Neural cell (in vitro differentiated cells): ENCODE results near the gene SREBF1. TPM values are rescaled to one million over a fixed set of nuclear protein-coding genes. Genes with fewer than 3 reads are reported as not detected.
A peak's percentile ranks its signal among the peaks of the same experiment; 100 is the strongest.

Experiments used
- H2AFZ ChIP-seq: fragments of 200-600, 300-800 bp; sonication (generic), shearing (Covaris generic); 2 replicates; pipeline ENCODE4 v1.6.0; 2014; ENCODE audit warnings: low read depth, mild to moderate bottlenecking, antibody characterized with exemption, low read length, moderate library complexity
- H3F3A ChIP-seq: fragments of 200-600 bp; shearing (Covaris generic); 2 replicates; pipeline ENCODE4 v1.6.1; 2016; ENCODE audit warnings: mild to moderate bottlenecking, moderate library complexity, mixed read lengths, antibody characterized with exemption, low read length; ENCODE audit not compliant: insufficient read depth, poor library complexity, severe bottlenecking
- H3K27ac ChIP-seq: fragments of 200-600, 300-800 bp; sonication (generic), shearing (Covaris generic); 2 replicates; pipeline ENCODE4 v1.5.1; 2014; ENCODE audit warnings: mild to moderate bottlenecking, low read length, moderate library complexity
- H3K27me3 ChIP-seq: fragments of 300-800, 200-600 bp; sonication (generic), shearing (Covaris generic); 2 replicates; pipeline ENCODE4 v1.6.0; 2014; ENCODE audit warnings: mild to moderate bottlenecking, low read depth, low read length, moderate library complexity; ENCODE audit not compliant: insufficient read depth
- H3K36me3 ChIP-seq: fragments of 300-800, 200-600 bp; sonication (generic), shearing (Covaris generic); 2 replicates; pipeline ENCODE4 v1.5.1; 2014; ENCODE audit warnings: mild to moderate bottlenecking, antibody characterized with exemption, low read length, moderate library complexity; ENCODE audit not compliant: insufficient read depth
- H3K4me2 ChIP-seq: fragments of 300-800, 200-600 bp; sonication (generic), shearing (Covaris generic); 2 replicates; pipeline ENCODE4 v1.6.0; 2014; ENCODE audit warnings: mild to moderate bottlenecking, low read length
- H3K4me3 ChIP-seq: fragments of 300-800, 200-600 bp; sonication (generic), shearing (Covaris generic); 2 replicates; pipeline ENCODE4 v1.5.1; 2014; ENCODE audit warnings: mild to moderate bottlenecking, low read length, moderate library complexity
- H3K79me2 ChIP-seq: fragments of 200-600 bp; shearing (Covaris generic); replicated peaks from 2 replicates; pipeline ENCODE4 v1.6.0; 2014; ENCODE audit warnings: mild to moderate bottlenecking, low read length, moderate library complexity; ENCODE audit not compliant: insufficient read depth
- H3K9ac ChIP-seq: fragments of 300-800, 200-600 bp; sonication (generic), shearing (Covaris generic); 2 replicates; pipeline ENCODE4 v1.6.1; 2016; ENCODE audit warnings: mild to moderate bottlenecking, low read length, mixed read lengths
- H3K9me2 ChIP-seq: fragments of 200-600 bp; shearing (Covaris generic); 2 replicates; pipeline ENCODE4 v1.6.1; 2016; ENCODE audit warnings: mild to moderate bottlenecking, low read length, mixed read lengths; ENCODE audit not compliant: insufficient read depth
- H3K9me3 ChIP-seq: fragments of 200-600, 300-800 bp; sonication (generic), shearing (Covaris generic); 2 replicates; pipeline ENCODE4 v1.6.1; 2016; ENCODE audit warnings: mild to moderate bottlenecking, mixed run types, low read length, moderate library complexity, mixed read lengths
- H4K20me1 ChIP-seq: fragments of 200-600 bp; shearing (Covaris generic); 2 replicates; pipeline ENCODE4 v1.6.1; 2016; ENCODE audit warnings: mild to moderate bottlenecking, mixed run types; ENCODE audit not compliant: insufficient read depth
- EP300 ChIP-seq: fragments of 450-650 bp; conservative IDR thresholded peaks from 2 replicates; pipeline ENCODE4 v1.6.1; 2014; ENCODE audit warnings: antibody characterized with exemption, mild to moderate bottlenecking, moderate library complexity; ENCODE audit not compliant: poor library complexity, severe bottlenecking
- EZH2 ChIP-seq: fragments of 200-600, 300-800 bp; shearing (Covaris generic), sonication (generic); IDR thresholded peaks from 2 replicates; pipeline ENCODE4 v1.6.1; 2014; ENCODE audit warnings: antibody characterized with exemption, low read length, borderline replicate concordance, mild to moderate bottlenecking; ENCODE audit not compliant: insufficient read depth, poor library complexity, severe bottlenecking
- MXI1 ChIP-seq: fragments of 450-650 bp; conservative IDR thresholded peaks from 2 replicates; pipeline ENCODE4 v1.6.1; 2014; ENCODE audit warnings: antibody characterized with exemption, mild to moderate bottlenecking; ENCODE audit not compliant: poor library complexity, severe bottlenecking
- POLR2AphosphoS5 ChIP-seq: IDR thresholded peaks from 2 replicates; pipeline ENCODE4 v1.6.1; 2012
- RAD21 ChIP-seq: fragments of 450-650 bp; conservative IDR thresholded peaks from 2 replicates; pipeline ENCODE4 v1.6.1; 2014; ENCODE audit warnings: antibody characterized with exemption, mild to moderate bottlenecking, moderate library complexity
- SMC3 ChIP-seq: fragments of 450-650 bp; conservative IDR thresholded peaks from 2 replicates; pipeline ENCODE4 v1.6.1; 2014; ENCODE audit warnings: antibody characterized with exemption, mild to moderate bottlenecking, moderate library complexity; ENCODE audit not compliant: poor library complexity
- TAF1 ChIP-seq: IDR thresholded peaks from 2 replicates; pipeline ENCODE4 v1.6.1; 2012; ENCODE audit warnings: low read depth
- polyA plus RNA-seq: library from polyadenylated mRNA; depleted of rRNA; stranded (reverse); fragments of >200 nt; gene quantifications from 2 replicates; pipeline ENCODE4 v1.2.3, GENCODE V29; 2014
- TF ChIP-seq, protein P1 (sequence below): IDR thresholded peaks from 2 replicates; pipeline ENCODE4 v1.6.1; 2012; ENCODE audit warnings: borderline replicate concordance
- TF ChIP-seq, protein P2 (sequence below): fragments of 450-650 bp; IDR thresholded peaks from 2 replicates; pipeline ENCODE4 v1.5.1; 2014; ENCODE audit warnings: antibody characterized with exemption, mild to moderate bottlenecking, moderate library complexity; ENCODE audit not compliant: poor library complexity, severe bottlenecking

Gene SREBF1
- polyA plus RNA-seq, 1 donor from 2014 or later = 22.5 TPM

DNA sequence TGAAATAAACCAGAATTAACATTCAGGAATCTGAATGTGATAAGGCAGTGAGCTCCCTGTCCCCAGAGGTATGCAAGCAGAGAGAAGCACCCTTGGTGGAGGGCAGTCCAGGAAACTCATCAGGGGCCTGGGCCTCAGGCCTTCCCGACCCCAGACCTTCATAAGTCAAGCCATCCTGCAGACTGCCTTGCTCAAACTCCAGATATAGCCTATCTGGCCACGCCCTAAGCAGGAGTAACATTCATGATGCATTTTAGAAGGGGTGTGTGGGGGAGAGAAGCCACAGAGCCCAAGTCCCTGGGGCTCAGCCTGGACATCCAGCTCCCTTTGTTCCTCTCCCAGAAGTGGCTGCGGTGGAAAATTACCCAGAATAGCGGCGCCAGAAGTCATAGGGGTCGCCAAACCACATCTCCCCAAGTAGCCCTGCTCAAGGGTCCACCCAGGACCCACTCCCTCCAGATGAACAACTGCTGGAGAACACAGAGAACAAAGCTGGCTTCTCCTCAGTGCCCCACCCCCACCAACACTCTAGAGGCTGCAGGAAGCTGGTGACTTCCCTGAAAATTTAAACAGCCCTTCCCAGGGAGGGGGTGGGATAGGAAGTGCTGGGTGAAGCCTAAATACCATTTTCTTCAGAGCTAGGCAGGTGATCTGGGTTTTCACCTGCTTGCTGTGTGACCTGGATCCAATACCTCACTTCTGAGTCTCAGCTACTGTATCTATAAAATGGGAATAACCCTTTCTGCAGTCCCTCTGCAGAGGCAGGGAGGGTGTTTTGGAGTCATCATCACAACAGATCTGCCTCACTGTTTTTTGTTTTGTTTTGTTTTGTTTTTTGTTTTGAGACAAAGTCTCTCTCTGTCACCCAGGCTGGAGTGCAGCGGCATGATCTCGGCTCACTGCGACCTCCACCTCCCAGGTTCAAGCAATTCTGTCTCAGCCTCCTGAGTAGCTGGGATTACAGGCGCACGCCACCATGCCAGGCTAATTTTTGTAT, 1.5 kb upstream of the SREBF1 start:
- Histone ChIP-seq H3K4me3 (no peak overlapping the region), H3K36me3 (no peaks in the 10 kb centered on the region), H3K27ac (no peak overlapping the region), H2AFZ (no peak overlapping the region), H3K79me2 (peaks cover 7% of the 10 kb centered on the region), H3K4me2 (no peak overlapping the region), H4K20me1 (no peaks in the 10 kb centered on the region), H3K27me3 (no peaks in the 10 kb centered on the region), H3F3A (no peaks in the 10 kb centered on the region), H3K9ac (no peak overlapping the region), H3K9me3 (no peaks in the 10 kb centered on the region), H3K9me2 (no peaks in the 10 kb centered on the region)
- TF ChIP-seq EP300 = no peak
- TF ChIP-seq POLR2AphosphoS5 = no peak
- TF ChIP-seq EZH2 = no peak
- no peak for TF ChIP-seq SMC3
- TF ChIP-seq MXI1 = no peak
- TF ChIP-seq RAD21 = no peak
- TF ChIP-seq TAF1 = no peak
- TF ChIP-seq, protein P1, sequence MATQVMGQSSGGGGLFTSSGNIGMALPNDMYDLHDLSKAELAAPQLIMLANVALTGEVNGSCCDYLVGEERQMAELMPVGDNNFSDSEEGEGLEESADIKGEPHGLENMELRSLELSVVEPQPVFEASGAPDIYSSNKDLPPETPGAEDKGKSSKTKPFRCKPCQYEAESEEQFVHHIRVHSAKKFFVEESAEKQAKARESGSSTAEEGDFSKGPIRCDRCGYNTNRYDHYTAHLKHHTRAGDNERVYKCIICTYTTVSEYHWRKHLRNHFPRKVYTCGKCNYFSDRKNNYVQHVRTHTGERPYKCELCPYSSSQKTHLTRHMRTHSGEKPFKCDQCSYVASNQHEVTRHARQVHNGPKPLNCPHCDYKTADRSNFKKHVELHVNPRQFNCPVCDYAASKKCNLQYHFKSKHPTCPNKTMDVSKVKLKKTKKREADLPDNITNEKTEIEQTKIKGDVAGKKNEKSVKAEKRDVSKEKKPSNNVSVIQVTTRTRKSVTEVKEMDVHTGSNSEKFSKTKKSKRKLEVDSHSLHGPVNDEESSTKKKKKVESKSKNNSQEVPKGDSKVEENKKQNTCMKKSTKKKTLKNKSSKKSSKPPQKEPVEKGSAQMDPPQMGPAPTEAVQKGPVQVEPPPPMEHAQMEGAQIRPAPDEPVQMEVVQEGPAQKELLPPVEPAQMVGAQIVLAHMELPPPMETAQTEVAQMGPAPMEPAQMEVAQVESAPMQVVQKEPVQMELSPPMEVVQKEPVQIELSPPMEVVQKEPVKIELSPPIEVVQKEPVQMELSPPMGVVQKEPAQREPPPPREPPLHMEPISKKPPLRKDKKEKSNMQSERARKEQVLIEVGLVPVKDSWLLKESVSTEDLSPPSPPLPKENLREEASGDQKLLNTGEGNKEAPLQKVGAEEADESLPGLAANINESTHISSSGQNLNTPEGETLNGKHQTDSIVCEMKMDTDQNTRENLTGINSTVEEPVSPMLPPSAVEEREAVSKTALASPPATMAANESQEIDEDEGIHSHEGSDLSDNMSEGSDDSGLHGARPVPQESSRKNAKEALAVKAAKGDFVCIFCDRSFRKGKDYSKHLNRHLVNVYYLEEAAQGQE = no peak
- TF ChIP-seq, protein P2, sequence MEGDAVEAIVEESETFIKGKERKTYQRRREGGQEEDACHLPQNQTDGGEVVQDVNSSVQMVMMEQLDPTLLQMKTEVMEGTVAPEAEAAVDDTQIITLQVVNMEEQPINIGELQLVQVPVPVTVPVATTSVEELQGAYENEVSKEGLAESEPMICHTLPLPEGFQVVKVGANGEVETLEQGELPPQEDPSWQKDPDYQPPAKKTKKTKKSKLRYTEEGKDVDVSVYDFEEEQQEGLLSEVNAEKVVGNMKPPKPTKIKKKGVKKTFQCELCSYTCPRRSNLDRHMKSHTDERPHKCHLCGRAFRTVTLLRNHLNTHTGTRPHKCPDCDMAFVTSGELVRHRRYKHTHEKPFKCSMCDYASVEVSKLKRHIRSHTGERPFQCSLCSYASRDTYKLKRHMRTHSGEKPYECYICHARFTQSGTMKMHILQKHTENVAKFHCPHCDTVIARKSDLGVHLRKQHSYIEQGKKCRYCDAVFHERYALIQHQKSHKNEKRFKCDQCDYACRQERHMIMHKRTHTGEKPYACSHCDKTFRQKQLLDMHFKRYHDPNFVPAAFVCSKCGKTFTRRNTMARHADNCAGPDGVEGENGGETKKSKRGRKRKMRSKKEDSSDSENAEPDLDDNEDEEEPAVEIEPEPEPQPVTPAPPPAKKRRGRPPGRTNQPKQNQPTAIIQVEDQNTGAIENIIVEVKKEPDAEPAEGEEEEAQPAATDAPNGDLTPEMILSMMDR = no peak

DNA sequence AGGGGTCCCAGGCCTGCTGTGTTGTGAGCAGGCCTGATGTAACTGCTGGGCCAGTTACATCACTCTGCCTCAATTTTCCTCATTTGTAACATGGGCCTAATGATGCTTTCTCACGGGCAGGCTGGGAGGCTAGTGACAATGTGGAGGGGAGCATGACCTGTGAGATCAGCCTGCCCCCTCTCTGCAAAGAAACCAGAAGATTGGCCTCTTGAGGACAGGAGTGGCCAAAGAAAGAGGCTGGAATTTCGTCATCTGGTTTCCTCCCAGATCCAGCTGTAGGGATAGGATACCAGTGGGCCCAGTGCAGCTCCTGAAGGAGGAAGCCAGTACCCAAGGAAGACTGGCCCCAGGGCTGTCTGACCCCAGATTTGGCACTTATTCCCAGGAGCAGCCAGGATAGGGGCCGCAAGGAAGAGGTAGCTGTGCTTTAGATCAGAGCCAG, 615 bp upstream of the SREBF1 start:
- Histone ChIP-seq H3K79me2 (peaks cover 7% of the 10 kb centered on the region), H4K20me1 (no peaks in the 10 kb centered on the region), H3F3A (no peaks in the 10 kb centered on the region), H3K9ac (peak overlapping the region; percentile 90), H3K4me2 (peak overlapping the region; percentile 48), H3K27me3 (no peaks in the 10 kb centered on the region), H3K9me3 (no peaks in the 10 kb centered on the region), H2AFZ (no peak overlapping the region), H3K36me3 (no peaks in the 10 kb centered on the region), H3K9me2 (no peaks in the 10 kb centered on the region), H3K27ac (peak overlapping the region; percentile 86), H3K4me3 (peak overlapping the region; percentile 97)
- TF ChIP-seq, protein P1 = no peak
- TF ChIP-seq POLR2AphosphoS5 = no peak
- no peak for TF ChIP-seq EZH2
- TF ChIP-seq EP300 = no peak
- TF ChIP-seq SMC3 = no peak
- TF ChIP-seq TAF1 = no peak
- TF ChIP-seq, protein P2 = no peak
- TF ChIP-seq RAD21 = no peak
- TF ChIP-seq MXI1 = no peak
